H4 (cell line): ENCODE data around the gene ZBTB14. TPM values are rescaled to one million over a fixed set of nuclear protein-coding genes. Genes with fewer than 3 reads are reported as not detected.

Experiments
- DNase-seq: peaks from one replicate; pipeline ENCODE4 v3.0.0-alpha.2; 2015; ENCODE audit warnings: low spot score
- total RNA-seq: library from RNA; depleted of rRNA; stranded (reverse); fragments of >200 nt; shearing (Covaris generic); gene quantifications from 2 replicates; pipeline ENCODE4 v1.2.3, GENCODE V29; 2014; rRNA removed

The ZBTB14 gene
- total RNA-seq, 1 experiment from 2014 or later: 18.0 TPM

- DNase-seq: no peak
These were observed 1.4 kb downstream of the ZBTB14 start for GRCh38 chr18:5294113-5294456.

- no peak for DNase-seq
These were observed 7.0 kb downstream of the ZBTB14 start for GRCh38 chr18:5288517-5288935.

- DNase-seq: no peak
These were observed 7.7 kb downstream of the ZBTB14 start for GRCh38 chr18:5287854-5288253.

- DNase-seq: no peak
These were observed 9.0 kb downstream of the ZBTB14 start for GRCh38 chr18:5286525-5286924.

- DNase-seq: no peak
These were observed 10.2 kb downstream of the ZBTB14 start for GRCh38 chr18:5285326-5285725.

- no peak for DNase-seq
These were observed 10.7 kb downstream of the ZBTB14 start for GRCh38 chr18:5284808-5285207.

GRCh38 chr18:5282770-5283169 lies 12.8 kb downstream of the ZBTB14 start:
- no peak for DNase-seq

GRCh38 chr18:5276947-5277346 lies 18.6 kb downstream of the ZBTB14 start:
- no peak for DNase-seq

GRCh38 chr18:5275872-5276271 lies 19.7 kb downstream of the ZBTB14 start:
- no peak for DNase-seq

- no peak for DNase-seq
These were observed 26.7 kb downstream of the ZBTB14 start for GRCh38 chr18:5268874-5269273.

GRCh38 chr18:5266721-5267120 lies 28.8 kb downstream of the ZBTB14 start:
- DNase-seq: no peak

- DNase-seq: no peak
These were observed 41.6 kb downstream of the ZBTB14 start for GRCh38 chr18:5253910-5254309.

GRCh38 chr18:5251117-5251516 lies 44.4 kb downstream of the ZBTB14 start:
- DNase-seq: no peak

- DNase-seq: no peak
These were observed 44.9 kb downstream of the ZBTB14 start for GRCh38 chr18:5250603-5251002.

GRCh38 chr18:5244941-5245340 lies 50.6 kb downstream of the ZBTB14 start:
- DNase-seq: no peak

GRCh38 chr18:5239447-5239846 lies 56.1 kb downstream of the ZBTB14 start:
- no peak for DNase-seq

Other genes with a start within 250 kb of the ZBTB14 start
- gene AKAIN1, start 98.5 kb downstream of the ZBTB14 start, total RNA-seq: not detected in 2 replicates
- 10.3 and 14.1 TPM in 2 replicates for gene EPB41L3, start 248.3 kb upstream of the ZBTB14 start, total RNA-seq